HG03457 (cell line): ENCODE data around the gene C19orf44.
"Not testable (repeated sequence)": the region's sequence is repeated elsewhere in the genome, so short reads cannot be mapped to it uniquely, and the experiment has no call there.

Source experiments
- ATAC-seq: cut with Tn5 transposase; IDR thresholded peaks from one replicate; pipeline ENCODE4 v1.9.1; 2021; ENCODE audit warnings: moderate number of reproducible peaks; ENCODE audit not compliant: unreplicated experiment

Gene C19orf44

GRCh38 chr19:16532440-16533234 is 36.4 kb downstream of the C19orf44 start:
- no peak for ATAC-seq

GRCh38 chr19:16535381-16535780 is 39.2 kb downstream of the C19orf44 start:
- no peak for ATAC-seq

GRCh38 chr19:16536130-16536529 is 39.9 kb downstream of the C19orf44 start:
- no peak for ATAC-seq

- no peak for ATAC-seq
These were observed 40.9 kb downstream of the C19orf44 start for GRCh38 chr19:16537111-16537510.

- ATAC-seq, result no peak
These were observed 44.8 kb downstream of the C19orf44 start for GRCh38 chr19:16540948-16541347.

- ATAC-seq, result no peak
These were observed 45.4 kb downstream of the C19orf44 start for GRCh38 chr19:16541526-16542044.

- peak; percentile 66 for ATAC-seq
These were observed 46.1 kb downstream of the C19orf44 start, which contains the start of gene CHERP for GRCh38 chr19:16542045-16542909. Gene CHERP, minus strand, starts transcription at chr19:16542437. Its CDS starts 59 bp downstream, at chr19:16542378.

- no peak for ATAC-seq
These were observed 46.8 kb downstream of the C19orf44 start for GRCh38 chr19:16542910-16543472.

- ATAC-seq, result not testable (repeated sequence)
These were observed 47.5 kb downstream of the C19orf44 start for GRCh38 chr19:16543734-16544133.

GRCh38 chr19:16544473-16545231 is 48.5 kb downstream of the C19orf44 start:
- no peak for ATAC-seq

- no peak for ATAC-seq
These were observed 52.8 kb downstream of the C19orf44 start for GRCh38 chr19:16548956-16549355.

GRCh38 chr19:16551902-16552301 is 55.7 kb downstream of the C19orf44 start:
- ATAC-seq, result not testable (repeated sequence)

GRCh38 chr19:16554776-16555175 is 58.6 kb downstream of the C19orf44 start:
- no peak for ATAC-seq

- ATAC-seq, result no peak
These were observed 63.6 kb downstream of the C19orf44 start for GRCh38 chr19:16559780-16560276.

GRCh38 chr19:16561382-16561781 is 65.2 kb downstream of the C19orf44 start:
- no peak for ATAC-seq

- ATAC-seq, result no peak
These were observed 66.4 kb downstream of the C19orf44 start for GRCh38 chr19:16562608-16563025.

- no peak for ATAC-seq
These were observed 68.6 kb downstream of the C19orf44 start for GRCh38 chr19:16564842-16565241.

GRCh38 chr19:16566161-16566560 is 70.0 kb downstream of the C19orf44 start:
- ATAC-seq, result no peak

GRCh38 chr19:16566702-16567101 is 70.5 kb downstream of the C19orf44 start:
- no peak for ATAC-seq

GRCh38 chr19:16569609-16570320 is 73.6 kb downstream of the C19orf44 start:
- no peak for ATAC-seq
